A673 (cell line): ENCODE data around the gene CAMSAP2. TPM values are rescaled to one million over a fixed set of nuclear protein-coding genes. Genes with fewer than 3 reads are reported as not detected.
"Not testable (repeated sequence)": the region's sequence is repeated elsewhere in the genome, so short reads cannot be mapped to it uniquely, and the experiment has no call there.

Experiments used
- BruUV-seq: library from RNA; stranded (reverse); fragments of 400-500 nt; replicated peaks from 2 replicates; lab custom pipeline; 2021; lab: Mats Ljungman, UMichigan
- CTCF ChIA-PET: fragments of 300-600 bp; sonication (Branson Sonifier 250); formaldehyde crosslinking; loops from one replicate; lab custom pipeline; 2022; ENCODE audit warnings: antibody characterized with exemption; lab: Charles Lee
- POLR2A ChIA-PET: fragments of 300-600 bp; sonication (Branson Sonifier 250); formaldehyde crosslinking; loops from one replicate; lab custom pipeline; 2022; ENCODE audit warnings: antibody characterized with exemption; ENCODE audit not compliant: low non-redundant PET; lab: Charles Lee
- DNase-seq: peaks from one replicate; pipeline ENCODE4 v3.0.0-alpha.2; 2015; ENCODE audit warnings: low spot score
- H3K27ac ChIP-seq: fragments of 200-600 bp; sonication (generic); 2 replicates; pipeline ENCODE4 v1.5.1; 2016; ENCODE audit warnings: mixed run types, low read depth, mild to moderate bottlenecking, mixed read lengths, antibody characterized with exemption, low read length; ENCODE audit not compliant: poor library complexity, severe bottlenecking
- H3K27me3 ChIP-seq: fragments of 200-600 bp; sonication (generic); replicated peaks from 2 replicates; pipeline ENCODE4 v1.6.1; 2017; ENCODE audit warnings: mixed run types, low read depth, mild to moderate bottlenecking, mixed read lengths, antibody characterized with exemption, low read length; ENCODE audit not compliant: insufficient read depth, poor library complexity
- H3K36me3 ChIP-seq: fragments of 200-600 bp; sonication (generic); 2 replicates; pipeline ENCODE4 v1.6.1; 2016; ENCODE audit warnings: mixed run types, mild to moderate bottlenecking, mixed read lengths, antibody characterized with exemption, low read length; ENCODE audit not compliant: insufficient read depth, poor library complexity, severe bottlenecking
- H3K4me1 ChIP-seq: fragments of 200-600 bp; sonication (generic); 2 replicates; pipeline ENCODE4 v1.6.1; 2017; ENCODE audit warnings: mixed run types, mild to moderate bottlenecking, mixed read lengths, antibody characterized with exemption, low read length; ENCODE audit not compliant: insufficient read depth, poor library complexity, severe bottlenecking
- H3K4me3 ChIP-seq: fragments of 200-600 bp; sonication (generic); 2 replicates; pipeline ENCODE4 v1.5.1; 2016; ENCODE audit warnings: low read depth, mixed run types, mild to moderate bottlenecking, mixed read lengths, low read length; ENCODE audit not compliant: poor library complexity, severe bottlenecking
- H3K9me3 ChIP-seq: fragments of 200-600 bp; sonication (generic); 2 replicates; pipeline ENCODE4 v1.6.1; 2016; ENCODE audit warnings: mixed run types, low read depth, mild to moderate bottlenecking, mixed read lengths, antibody characterized with exemption, low read length; ENCODE audit not compliant: poor library complexity, severe bottlenecking
- CTCF ChIP-seq: fragments of 300-800, 200-600 bp; sonication (generic); conservative IDR thresholded peaks from 2 replicates; pipeline ENCODE4 v1.5.1; 2017; ENCODE audit warnings: low read depth, mild to moderate bottlenecking, antibody characterized with exemption, low read length, moderate library complexity, mixed read lengths
- EZH2 ChIP-seq: fragments of 200-600 bp; sonication (generic); IDR thresholded peaks from 2 replicates; pipeline ENCODE4 v1.6.1; 2017; ENCODE audit warnings: borderline replicate concordance, low read depth, mild to moderate bottlenecking, mixed read lengths, antibody characterized with exemption, low read length; ENCODE audit not compliant: poor library complexity, severe bottlenecking
- intact Hi-C: fragments of 100-400 bp; cut with micrococcal nuclease; formaldehyde crosslinking; loops from one replicate; pipeline ENCODE4 v1.10.0; 2022; ENCODE audit not compliant: unreplicated experiment
- total RNA-seq: library from RNA; stranded (reverse); gene quantifications from 2 replicates; pipeline ENCODE4 v1.2.3, GENCODE V29; 2021

CAMSAP2 gene
- total RNA-seq, 1 experiment from 2014 or later, result 39.4 TPM

GRCh38 chr1:200805719-200806118, 67.0 kb downstream of the CAMSAP2 start:
- TF ChIP-seq EZH2 (no peak), CTCF (no peak)
- H3K27ac ChIP-seq, result no peak overlapping the region
- intact Hi-C loops, result no loop called here
- no peaks in the 10 kb centered on the region for H3K9me3 ChIP-seq
- no peaks in the 10 kb centered on the region for H3K4me1 ChIP-seq
- CTCF ChIA-PET, result interaction anchor here (0.8 kb wide), 1 partner anchor 183 kb away, joined by 4 read pairs; no protein-coding TSS in a partner anchor
- POLR2A ChIA-PET, result no interaction called here
- no peak overlapping the region for H3K4me3 ChIP-seq
- peaks cover 17% of the 10 kb centered on the region for H3K36me3 ChIP-seq
- H3K27me3 ChIP-seq, result no peaks in the 10 kb centered on the region
- no TSS peak for BruUV-seq
- DNase-seq, result no peak

GRCh38 chr1:200808846-200809245, 70.2 kb downstream of the CAMSAP2 start:
- Histone ChIP-seq H3K36me3 (peaks cover 17% of the 10 kb centered on the region), H3K27ac (no peak overlapping the region), H3K27me3 (no peaks in the 10 kb centered on the region), H3K9me3 (no peaks in the 10 kb centered on the region), H3K4me3 (no peak overlapping the region), H3K4me1 (no peaks in the 10 kb centered on the region)
- ChIA-PET CTCF (no interaction called here), POLR2A (no interaction called here)
- no TSS peak for BruUV-seq
- intact Hi-C loops, result no loop called here
- no peak for DNase-seq
- TF ChIP-seq CTCF (no peak), EZH2 (no peak)

GRCh38 chr1:200811704-200812103, 73.0 kb downstream of the CAMSAP2 start:
- Histone ChIP-seq H3K27me3 (no peaks in the 10 kb centered on the region), H3K9me3 (no peaks in the 10 kb centered on the region), H3K27ac (no peak overlapping the region), H3K4me1 (no peaks in the 10 kb centered on the region), H3K4me3 (no peak overlapping the region), H3K36me3 (peaks cover 21% of the 10 kb centered on the region)
- ChIA-PET POLR2A (no interaction called here), CTCF (no interaction called here)
- intact Hi-C loops, result no loop called here
- no peak for DNase-seq
- TF ChIP-seq CTCF (no peak), EZH2 (no peak)
- no TSS peak for BruUV-seq

- H3K4me1 ChIP-seq, result not testable (repeated sequence)
Measured at GRCh38 chr1:200816624-200817224, 78.0 kb downstream of the CAMSAP2 start.

More at GRCh38 chr1:200816624-200817224, 78.0 kb downstream of the CAMSAP2 start:
- CTCF ChIA-PET, H3K27ac ChIP-seq, DNase-seq, H3K27me3 ChIP-seq, POLR2A ChIA-PET, H3K9me3 ChIP-seq, H3K4me3 ChIP-seq, BruUV-seq, H3K36me3 ChIP-seq, intact Hi-C loops: not testable (repeated sequence)
